Parathyroid adenoma (tissue), 2 donors: ENCODE measurements around the gene SERTAD2.

Experiments used
- H2AFZ ChIP-seq: fragments of 300-600 bp; sonication (generic); one replicate; pipeline ENCODE4 v1.7.0; 2017; ENCODE audit warnings: antibody characterized with exemption, mild to moderate bottlenecking
- H3K27ac ChIP-seq: fragments of 300-600 bp; sonication (generic); one replicate; pipeline ENCODE4 v1.7.0; 2017
- H3K27me3 ChIP-seq: fragments of 300-600 bp; sonication (generic); one replicate; pipeline ENCODE4 v1.7.0; 2017; ENCODE audit warnings: low read length; ENCODE audit not compliant: control insufficient read depth, insufficient read depth
- H3K36me3 ChIP-seq: fragments of 300-600 bp; sonication (generic); one replicate; pipeline ENCODE4 v1.7.0; 2017; ENCODE audit warnings: low read length; ENCODE audit not compliant: control insufficient read depth, insufficient read depth
- H3K4me1 ChIP-seq: fragments of 300-600 bp; sonication (generic); one replicate; pipeline ENCODE4 v1.7.0; 2017; ENCODE audit warnings: control low read depth
- H3K4me2 ChIP-seq: fragments of 300-600 bp; sonication (generic); one replicate; pipeline ENCODE4 v1.7.0; 2017; ENCODE audit warnings: low read length
- H3K4me3 ChIP-seq: fragments of 300-600 bp; sonication (generic); one replicate; pipeline ENCODE4 v1.7.0; 2017; ENCODE audit warnings: low read depth, low read length
- H3K79me2 ChIP-seq: fragments of 300-600 bp; sonication (generic); one replicate; pipeline ENCODE4 v1.7.0; 2017; ENCODE audit warnings: control low read depth
- H3K9ac ChIP-seq: fragments of 300-600 bp; sonication (generic); one replicate; pipeline ENCODE4 v1.7.0; 2017; ENCODE audit warnings: mild to moderate bottlenecking
- H3K9me3 ChIP-seq: fragments of 300-600 bp; sonication (generic); one replicate; pipeline ENCODE4 v1.7.0; 2017; ENCODE audit warnings: low read length; ENCODE audit not compliant: control insufficient read depth
- TF ChIP-seq, protein P1 (sequence below): fragments of 300-600 bp; sonication (generic); IDR thresholded peaks from one replicate; pipeline ENCODE4 v1.7.0; 2017; ENCODE audit warnings: antibody characterized with exemption, mild to moderate bottlenecking
- donor health status: primary hyperparathyroidism.

The SERTAD2 gene

DNA sequence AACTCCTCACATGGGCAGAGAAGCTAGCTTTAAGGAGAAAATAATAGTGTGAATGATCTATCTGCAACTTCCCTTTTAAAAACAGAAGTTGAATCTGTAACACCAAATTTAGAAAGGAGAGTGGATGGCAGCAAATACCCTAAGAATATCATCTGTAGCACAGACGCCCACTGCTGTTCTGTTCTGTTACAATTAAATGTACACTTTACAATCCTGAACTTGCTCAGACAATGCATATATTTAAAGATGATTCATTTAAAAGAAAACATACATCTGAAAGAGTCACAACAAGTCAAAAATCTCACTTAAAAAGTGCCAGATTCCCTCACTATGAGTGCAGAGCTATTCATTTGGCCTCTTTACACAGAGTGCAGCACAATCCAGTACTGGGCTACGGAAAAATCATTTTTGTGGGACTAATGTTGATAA is 8.0 kb upstream of the SERTAD2 start:
- Histone ChIP-seq H3K4me1 (no peaks in the 10 kb centered on the region), H3K27ac (no peak overlapping the region)

DNA sequence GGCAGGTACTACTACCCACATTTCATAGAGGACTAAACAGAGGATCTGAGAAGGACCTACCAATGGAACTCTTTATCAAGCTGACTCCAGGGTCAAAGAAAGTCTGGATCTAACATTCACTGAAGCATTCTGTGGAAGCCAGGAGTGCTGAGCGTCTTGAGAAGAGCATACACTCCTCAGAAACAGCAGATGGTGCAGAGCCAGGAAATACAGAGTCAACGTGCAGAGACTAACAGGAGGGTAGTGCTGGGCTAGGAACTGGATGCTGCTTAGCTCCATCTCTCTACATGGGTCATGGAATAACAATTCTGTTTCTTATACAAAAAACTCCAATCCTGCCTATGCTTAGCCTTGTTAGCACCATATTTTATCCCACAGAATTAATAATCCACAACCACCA is 5.5 kb upstream of the SERTAD2 start:
- Histone ChIP-seq H3K27ac (no peak overlapping the region), H2AFZ (no peak overlapping the region), H3K36me3 (no peaks in the 10 kb centered on the region), H3K4me2 (no peak overlapping the region), H3K4me3 (no peak overlapping the region), H3K79me2 (no peaks in the 10 kb centered on the region), H3K4me1 (peaks cover 6% of the 10 kb centered on the region), H3K9me3 (no peaks in the 10 kb centered on the region), H3K9ac (no peak overlapping the region), H3K27me3 (no peaks in the 10 kb centered on the region)
- TF ChIP-seq, protein P1, sequence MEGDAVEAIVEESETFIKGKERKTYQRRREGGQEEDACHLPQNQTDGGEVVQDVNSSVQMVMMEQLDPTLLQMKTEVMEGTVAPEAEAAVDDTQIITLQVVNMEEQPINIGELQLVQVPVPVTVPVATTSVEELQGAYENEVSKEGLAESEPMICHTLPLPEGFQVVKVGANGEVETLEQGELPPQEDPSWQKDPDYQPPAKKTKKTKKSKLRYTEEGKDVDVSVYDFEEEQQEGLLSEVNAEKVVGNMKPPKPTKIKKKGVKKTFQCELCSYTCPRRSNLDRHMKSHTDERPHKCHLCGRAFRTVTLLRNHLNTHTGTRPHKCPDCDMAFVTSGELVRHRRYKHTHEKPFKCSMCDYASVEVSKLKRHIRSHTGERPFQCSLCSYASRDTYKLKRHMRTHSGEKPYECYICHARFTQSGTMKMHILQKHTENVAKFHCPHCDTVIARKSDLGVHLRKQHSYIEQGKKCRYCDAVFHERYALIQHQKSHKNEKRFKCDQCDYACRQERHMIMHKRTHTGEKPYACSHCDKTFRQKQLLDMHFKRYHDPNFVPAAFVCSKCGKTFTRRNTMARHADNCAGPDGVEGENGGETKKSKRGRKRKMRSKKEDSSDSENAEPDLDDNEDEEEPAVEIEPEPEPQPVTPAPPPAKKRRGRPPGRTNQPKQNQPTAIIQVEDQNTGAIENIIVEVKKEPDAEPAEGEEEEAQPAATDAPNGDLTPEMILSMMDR = no peak

More for the DNA sequence above, 8.0 kb upstream of the SERTAD2 start:
- no peaks in the 10 kb centered on the region for H3K9me3 ChIP-seq
- no peak overlapping the region for H3K4me2 ChIP-seq
- no peak overlapping the region for H3K4me3 ChIP-seq
- H3K27me3 ChIP-seq = no peaks in the 10 kb centered on the region
- no peaks in the 10 kb centered on the region for H3K79me2 ChIP-seq
- H3K36me3 ChIP-seq = no peaks in the 10 kb centered on the region
- no peak overlapping the region for H3K9ac ChIP-seq
- no peak overlapping the region for H2AFZ ChIP-seq
- TF ChIP-seq, protein P1 = no peak

DNA sequence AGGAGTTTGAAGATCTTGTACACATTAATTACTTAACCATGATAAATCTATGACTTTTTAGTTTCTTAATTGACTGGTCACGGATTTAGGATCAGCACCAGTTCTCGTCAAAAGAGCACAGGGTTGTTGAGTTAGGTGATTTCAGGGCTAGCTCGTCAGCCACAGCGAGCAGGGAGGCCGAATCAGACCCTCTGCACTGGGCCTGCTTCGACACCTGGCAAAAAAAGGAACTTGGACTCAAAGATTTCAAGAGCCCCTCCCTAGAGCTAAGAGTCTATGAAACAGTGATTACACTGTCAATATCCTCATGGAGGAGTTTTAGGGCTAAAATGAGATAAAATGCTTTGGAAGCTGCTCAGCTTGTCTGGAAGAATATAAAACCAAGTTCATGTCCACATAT is 4.6 kb upstream of the SERTAD2 start:
- H3K27me3 ChIP-seq = no peaks in the 10 kb centered on the region
- no peaks in the 10 kb centered on the region for H3K79me2 ChIP-seq
- no peak overlapping the region for H3K9ac ChIP-seq
- H3K9me3 ChIP-seq = no peaks in the 10 kb centered on the region
- TF ChIP-seq, protein P1 = no peak
- no peak overlapping the region for H2AFZ ChIP-seq
- H3K36me3 ChIP-seq = no peaks in the 10 kb centered on the region
- no peak overlapping the region for H3K4me2 ChIP-seq
- no peak overlapping the region for H3K27ac ChIP-seq
- H3K4me1 ChIP-seq = peaks cover 6% of the 10 kb centered on the region
- no peak overlapping the region for H3K4me3 ChIP-seq

DNA sequence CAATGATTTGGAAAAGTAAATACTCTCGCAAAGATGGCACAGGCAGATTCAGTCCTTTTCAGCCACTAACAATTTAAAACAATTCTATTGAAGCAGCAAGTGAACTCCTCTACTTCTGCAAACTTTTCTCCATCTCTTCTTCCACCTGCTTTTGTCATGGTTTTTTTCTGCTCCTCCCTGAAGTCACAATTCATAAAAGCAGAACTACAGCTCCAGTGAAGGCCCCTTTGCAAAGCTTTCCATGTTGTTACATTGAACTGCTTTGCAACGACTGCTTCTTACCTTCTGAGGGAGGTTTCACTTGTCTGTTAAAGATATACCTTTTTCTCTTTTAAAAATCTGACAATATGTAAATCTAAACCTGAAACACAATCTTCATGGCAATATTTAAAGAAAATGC is 3.7 kb upstream of the SERTAD2 start:
- Histone ChIP-seq H3K79me2 (no peaks in the 10 kb centered on the region), H3K4me2 (no peak overlapping the region), H3K4me3 (no peak overlapping the region), H3K36me3 (no peaks in the 10 kb centered on the region), H3K27ac (no peak overlapping the region), H3K9me3 (no peaks in the 10 kb centered on the region), H3K4me1 (peaks cover 9% of the 10 kb centered on the region), H2AFZ (no peak overlapping the region), H3K27me3 (no peaks in the 10 kb centered on the region), H3K9ac (no peak overlapping the region)
- TF ChIP-seq, protein P1 = no peak

DNA sequence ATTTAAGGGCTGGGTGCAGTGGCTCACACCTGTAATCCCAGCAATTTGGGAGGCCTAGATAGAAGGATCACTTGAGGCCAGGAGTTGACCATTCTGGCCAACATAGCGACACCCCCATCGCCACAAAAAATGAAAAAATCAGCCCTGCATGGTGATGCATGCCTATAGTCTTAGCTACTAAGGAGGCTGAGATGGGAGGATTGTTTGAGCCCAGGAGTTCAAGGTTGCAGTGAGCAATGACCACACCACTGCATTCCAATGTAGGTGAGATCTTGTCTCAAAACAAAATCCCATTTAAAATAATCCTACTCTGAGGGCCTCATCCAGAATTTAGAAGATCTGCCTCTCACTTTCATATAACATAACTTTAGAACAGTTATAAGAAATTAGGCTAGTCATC is 2.7 kb upstream of the SERTAD2 start:
- Histone ChIP-seq H3K27ac (no peak overlapping the region), H3K9me3 (no peaks in the 10 kb centered on the region), H3K79me2 (no peaks in the 10 kb centered on the region)

More for the DNA sequence above, 2.7 kb upstream of the SERTAD2 start:
- peaks cover 13% of the 10 kb centered on the region for H3K4me1 ChIP-seq
- no peak overlapping the region for H3K9ac ChIP-seq
- H3K4me2 ChIP-seq = no peak overlapping the region
- H2AFZ ChIP-seq = no peak overlapping the region
- TF ChIP-seq, protein P1 = no peak
- H3K36me3 ChIP-seq = no peaks in the 10 kb centered on the region
- no peak overlapping the region for H3K4me3 ChIP-seq
- no peaks in the 10 kb centered on the region for H3K27me3 ChIP-seq
